ENCODE data around the gene PPP1R1B.

PPP1R1B gene

GRCh38 chr17:39600997-39601597, 25.7 kb upstream of the PPP1R1B start:
- no peak for DNase-seq

- DNase-seq = no peak
Observed at GRCh38 chr17:39601758-39602532, 24.8 kb upstream of the PPP1R1B start.

GRCh38 chr17:39602533-39603303, 24.0 kb upstream of the PPP1R1B start:
- no peak for DNase-seq

- DNase-seq = no peak
Observed at GRCh38 chr17:39603304-39604016, 23.3 kb upstream of the PPP1R1B start.

GRCh38 chr17:39604911-39605491, 21.8 kb upstream of the PPP1R1B start:
- DNase-seq = no peak

- DNase-seq = no peak
Observed at GRCh38 chr17:39605492-39606433, 21.0 kb upstream of the PPP1R1B start.

GRCh38 chr17:39606434-39607056, 20.2 kb upstream of the PPP1R1B start:
- no peak for DNase-seq

- no peak for DNase-seq
Observed at GRCh38 chr17:39607057-39607850, 19.5 kb upstream of the PPP1R1B start.

GRCh38 chr17:39607851-39608130, 19.0 kb upstream of the PPP1R1B start, which contains the start of gene NEUROD2:
TSS of gene NEUROD2 (minus strand) at chr17:39607920. CDS start at chr17:39606599, 1,321 bp downstream.
- no peak for DNase-seq

- no peak for DNase-seq
Observed at GRCh38 chr17:39608142-39608981, 18.4 kb upstream of the PPP1R1B start.

GRCh38 chr17:39609416-39610025, 17.2 kb upstream of the PPP1R1B start:
- DNase-seq = no peak

- DNase-seq = no peak
Observed at GRCh38 chr17:39611401-39612112, 15.2 kb upstream of the PPP1R1B start.

GRCh38 chr17:39612291-39612894, 14.4 kb upstream of the PPP1R1B start:
- no peak for DNase-seq

GRCh38 chr17:39612935-39613464, 13.8 kb upstream of the PPP1R1B start:
- DNase-seq = no peak

GRCh38 chr17:39614545-39615157, 12.1 kb upstream of the PPP1R1B start:
- DNase-seq = no peak

- DNase-seq = no peak
Observed at GRCh38 chr17:39615434-39615833, 11.3 kb upstream of the PPP1R1B start.

- no peak for DNase-seq
Observed at GRCh38 chr17:39617100-39617445, 9.7 kb upstream of the PPP1R1B start.

All from activated CD4-positive, alpha-beta T cell treated with anti-CD3 and anti-CD28 coated beads, Interleukin-10, Interleukin-2, amounts not matched to agents 100 ng/mL and 50 ng/mL, durations not matched to agents 16 hours and 8 hours (primary cell).